RCC 7860 (cell line): Measurements from ENCODE around the gene SQOR.

Experiments used
- DNase-seq: peaks from one replicate; pipeline ENCODE4 v3.0.0-alpha.2; 2015; ENCODE audit warnings: low spot score
- FAIRE-seq: peaks from 2 replicates; lab custom pipeline; 2012; peaks lifted over from hg19 to GRCh38; lab: Jason Lieb, UNC

The SQOR gene

GRCh38 chr15:45630917-45631691, 3.7 kb upstream of the SQOR start:
- DNase-seq (peak; percentile 95), FAIRE-seq (peak; percentile 98)

DNA sequence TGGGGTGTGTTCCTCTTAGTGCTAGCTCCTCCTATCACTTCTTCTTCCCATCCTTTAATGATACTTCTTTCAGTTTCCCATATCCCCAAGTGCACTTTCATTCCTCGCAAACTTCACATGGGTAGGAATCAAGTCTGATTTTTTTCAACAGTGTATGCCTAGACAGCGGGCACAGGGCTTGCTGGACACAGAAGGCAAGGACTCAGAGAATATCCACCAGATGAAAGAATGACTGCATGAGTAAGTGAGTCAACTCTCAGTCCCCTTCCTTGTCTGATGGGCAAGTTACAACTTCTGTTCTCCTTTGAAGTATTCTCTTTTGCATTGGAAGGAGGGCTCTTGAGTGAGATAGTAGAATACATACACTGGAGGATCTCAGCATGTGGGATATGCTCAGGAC, 3.1 kb upstream of the SQOR start:
- FAIRE-seq = no peak
- peak; percentile 58 for DNase-seq

DNA sequence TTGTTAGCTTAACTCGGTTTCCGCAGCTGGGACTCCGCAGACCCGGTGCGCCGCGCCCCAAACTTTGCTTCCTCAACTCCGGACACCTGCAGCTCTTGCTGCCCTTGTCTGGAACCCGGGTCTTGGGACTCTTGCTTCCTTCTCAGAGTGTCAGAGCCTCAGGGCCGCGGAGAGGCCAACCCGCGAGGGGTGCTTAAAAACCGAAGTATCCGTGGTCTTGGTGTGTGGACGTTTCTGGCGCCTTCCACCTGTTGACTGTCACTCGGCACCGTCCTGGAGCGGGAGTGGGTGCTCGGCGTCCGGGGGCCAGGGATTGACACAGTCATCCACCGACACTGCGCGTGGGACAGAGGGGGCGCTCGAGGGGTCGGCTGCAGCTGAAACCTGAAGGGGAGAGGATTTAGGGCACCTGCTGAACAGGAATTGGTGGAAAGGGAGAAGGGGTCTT, 386 bp downstream of the SQOR start:
- DNase-seq (peak; percentile 35), FAIRE-seq (no peak)

GRCh38 chr15:45635763-45636292, 999 bp downstream of the SQOR start:
- DNase-seq (no peak), FAIRE-seq (peak; percentile 4)

DNA sequence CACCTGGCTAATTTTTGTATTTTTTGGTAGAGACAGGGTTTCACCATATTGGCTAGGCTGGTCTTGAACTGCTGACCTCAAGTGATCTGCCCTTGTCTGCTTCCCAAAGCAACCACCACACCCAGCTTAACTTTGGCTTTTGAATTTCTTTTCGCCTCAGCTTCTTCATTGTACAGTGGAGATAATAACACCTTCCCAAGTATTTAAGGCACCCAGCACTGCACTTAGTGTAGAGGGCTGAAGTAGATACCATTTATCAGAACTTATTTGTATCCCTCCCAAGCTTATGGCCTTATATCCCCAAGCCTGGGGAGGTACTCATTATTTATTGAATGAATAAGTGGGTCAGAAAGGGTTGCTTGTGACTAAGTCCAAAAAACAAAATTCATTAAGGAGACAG, 2.3 kb downstream of the SQOR start:
- no peak for FAIRE-seq
- DNase-seq = no peak

- FAIRE-seq (no peak), DNase-seq (peak; percentile 63)
These were observed 2.8 kb downstream of the SQOR start for GRCh38 chr15:45637552-45638033.

DNA sequence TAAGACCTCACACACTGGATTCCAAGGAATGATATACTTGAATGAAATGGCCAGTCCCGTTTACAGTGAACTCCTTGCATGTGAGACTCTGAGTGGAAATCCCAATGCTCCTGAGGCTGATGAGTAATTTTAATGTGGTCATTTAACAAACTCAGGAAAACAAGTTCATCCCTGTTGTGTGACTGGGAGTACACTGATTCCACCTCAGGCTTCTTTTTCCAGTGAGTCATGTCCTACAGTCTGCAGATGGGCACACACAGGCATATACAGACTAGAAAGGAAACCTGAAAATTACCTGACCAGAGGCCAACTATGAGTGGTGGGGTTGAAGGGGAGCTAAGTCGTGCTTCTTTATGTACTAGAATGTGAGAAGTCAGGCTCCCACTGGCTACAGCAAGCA, 5.8 kb downstream of the SQOR start:
- DNase-seq (peak; percentile 92), FAIRE-seq (peak; percentile 94)

- DNase-seq = peak; percentile 94
- FAIRE-seq = peak; percentile 98
These were observed 6.5 kb downstream of the SQOR start for GRCh38 chr15:45641374-45641781.

DNA sequence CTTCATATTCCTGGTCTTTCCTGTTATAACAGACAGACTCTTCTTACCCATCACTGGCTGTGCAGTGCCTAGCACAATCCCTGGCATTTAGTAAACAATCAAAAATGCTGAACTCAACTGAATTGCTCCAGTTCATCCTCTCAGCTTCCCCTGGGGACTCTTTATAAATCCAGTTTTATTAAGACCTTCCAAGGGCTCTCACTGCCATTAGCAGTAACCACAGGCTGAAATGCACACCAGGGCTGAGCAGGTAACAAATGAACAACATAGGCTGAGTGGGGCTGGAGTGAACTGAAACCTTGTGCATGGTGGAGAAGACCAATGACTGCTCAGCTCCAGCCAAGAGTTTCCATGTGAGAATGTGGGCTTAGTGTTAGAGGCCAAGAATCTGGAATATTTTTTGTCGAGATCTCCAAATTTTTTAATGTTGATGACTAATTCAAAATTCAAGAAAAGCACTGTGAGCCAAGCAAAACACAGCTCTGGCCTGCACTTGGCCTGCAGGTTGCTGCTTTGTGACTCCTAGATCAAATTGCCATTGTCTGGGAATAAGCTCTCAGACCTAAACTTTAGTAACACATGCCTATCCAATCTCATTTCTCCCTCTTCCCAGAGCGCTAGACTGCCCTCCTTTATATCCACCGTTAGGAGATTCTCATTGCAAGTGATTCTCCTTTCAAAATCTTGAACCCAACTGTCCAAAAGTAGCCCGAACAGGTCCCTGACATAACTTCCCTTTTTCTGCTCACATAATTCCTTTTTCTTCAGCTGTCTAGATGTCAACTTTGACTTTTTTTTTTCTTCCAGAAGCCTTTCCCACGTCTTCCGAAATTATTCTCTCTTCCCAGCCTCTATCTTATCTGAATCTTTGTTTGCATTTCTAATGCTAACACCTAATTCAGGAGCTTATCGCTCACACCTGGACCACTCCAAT, 7.4 kb downstream of the SQOR start:
- FAIRE-seq (peak; percentile 56), DNase-seq (peak; percentile 44)

DNA sequence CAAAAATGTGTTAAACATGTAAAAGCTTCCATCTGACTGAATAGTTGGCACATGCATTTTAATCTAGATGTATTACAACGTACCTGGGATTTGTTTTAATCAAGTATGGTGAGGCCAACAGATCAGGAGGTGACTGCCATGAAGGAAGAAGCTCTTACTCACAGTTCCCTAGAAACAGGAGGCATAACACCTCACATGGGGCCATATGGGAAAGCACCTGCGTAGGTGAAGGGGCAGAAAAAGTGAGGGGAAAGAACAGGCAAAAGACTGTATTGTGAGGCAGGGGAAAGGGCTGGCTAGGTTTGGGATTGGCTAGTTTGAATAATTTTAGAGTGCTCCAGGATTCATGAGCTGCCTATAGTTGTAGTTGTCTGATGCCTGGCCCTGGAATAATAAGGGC, 9.6 kb downstream of the SQOR start:
- no peak for DNase-seq
- no peak for FAIRE-seq

DNA sequence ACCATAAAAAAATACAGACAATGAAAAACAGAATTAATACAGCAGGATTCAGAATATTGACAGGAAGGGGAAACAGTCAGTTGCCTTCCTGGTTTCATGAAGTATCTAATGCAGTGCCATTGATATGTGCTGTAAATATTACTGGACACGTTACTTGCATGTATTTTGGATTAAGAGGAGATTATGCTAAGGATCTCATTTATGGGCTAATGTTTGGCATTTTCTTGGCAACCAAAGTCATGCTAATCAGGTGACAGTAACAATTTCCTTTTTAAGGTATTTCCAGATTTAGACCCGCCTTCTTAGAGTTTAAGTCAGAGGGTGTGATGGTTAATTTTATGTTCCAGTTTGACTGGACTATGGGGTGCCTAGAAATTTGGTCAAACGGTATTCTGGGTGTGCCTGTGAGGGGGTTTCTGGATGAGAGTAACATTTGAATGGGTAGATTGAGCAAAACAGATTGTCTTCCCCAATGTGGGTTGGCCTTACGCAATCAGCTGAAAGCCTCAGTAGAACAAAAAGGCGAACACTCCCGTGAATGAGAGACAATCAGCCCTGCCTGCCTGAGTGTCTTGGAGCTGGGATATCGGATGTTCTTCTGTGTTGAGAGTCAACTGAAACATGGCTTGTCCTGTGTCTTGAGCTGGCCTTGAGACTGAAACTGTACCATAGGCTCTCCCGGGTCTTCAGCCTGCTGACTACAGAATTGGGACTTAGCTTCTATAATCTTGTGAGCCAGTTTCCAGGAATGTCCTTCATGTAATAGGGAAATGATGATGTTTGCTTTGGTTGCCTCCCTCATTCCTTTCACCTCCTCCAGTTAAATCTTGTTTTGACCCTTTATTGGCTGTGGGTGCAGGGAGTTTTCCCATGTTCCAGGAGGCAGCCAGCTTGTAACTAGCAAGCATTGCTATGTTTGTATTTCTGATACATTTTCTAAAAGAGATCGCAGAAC, 10.5 kb downstream of the SQOR start:
- FAIRE-seq = no peak
- peak; percentile 54 for DNase-seq

DNA sequence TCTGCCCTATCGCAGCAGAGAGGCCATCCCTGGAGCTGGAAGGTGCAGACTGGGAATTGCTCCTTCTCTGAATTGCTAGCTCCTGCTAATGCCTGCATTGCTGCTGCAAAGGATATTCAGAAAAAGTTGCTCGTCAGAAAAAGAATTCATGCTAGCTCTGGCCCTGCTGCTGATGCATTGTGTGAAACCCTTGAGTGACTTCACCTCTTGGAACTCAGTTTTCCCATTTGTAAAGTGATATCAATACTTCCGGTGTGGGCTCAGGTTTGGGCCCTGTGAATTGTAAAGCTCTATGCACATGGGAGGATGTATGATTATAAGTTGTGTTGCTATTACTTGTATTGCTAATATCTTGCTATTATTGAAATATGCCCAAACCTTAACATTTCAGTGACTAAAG, 11.4 kb downstream of the SQOR start:
- DNase-seq = peak; percentile 55
- peak; percentile 71 for FAIRE-seq

DNA sequence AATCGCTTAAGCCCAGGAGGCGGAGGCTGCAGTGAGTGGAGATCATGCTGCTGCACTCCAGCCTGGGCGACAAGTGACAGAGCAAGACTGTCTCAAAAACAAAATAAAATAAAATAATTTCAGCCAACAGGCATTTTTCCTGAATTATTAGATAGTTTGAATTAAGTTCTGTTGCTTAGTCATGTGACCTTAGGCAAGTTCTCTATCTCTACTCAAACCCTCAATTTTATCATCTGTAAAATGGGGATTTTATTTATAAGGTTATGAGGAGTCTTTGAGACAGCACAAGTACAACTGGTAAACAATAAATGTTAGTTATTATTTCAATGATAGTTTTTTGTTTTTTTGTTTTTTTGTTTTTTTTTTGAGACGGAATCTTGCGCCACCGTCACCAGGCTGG, 13.0 kb downstream of the SQOR start:
- no peak for FAIRE-seq
- no peak for DNase-seq

GRCh38 chr15:45648521-45649200, 13.8 kb downstream of the SQOR start:
- DNase-seq (peak; percentile 89), FAIRE-seq (peak; percentile 93)

- FAIRE-seq (peak; percentile 57), DNase-seq (peak; percentile 48)
These were observed 15.2 kb downstream of the SQOR start for GRCh38 chr15:45650007-45650406.

DNA sequence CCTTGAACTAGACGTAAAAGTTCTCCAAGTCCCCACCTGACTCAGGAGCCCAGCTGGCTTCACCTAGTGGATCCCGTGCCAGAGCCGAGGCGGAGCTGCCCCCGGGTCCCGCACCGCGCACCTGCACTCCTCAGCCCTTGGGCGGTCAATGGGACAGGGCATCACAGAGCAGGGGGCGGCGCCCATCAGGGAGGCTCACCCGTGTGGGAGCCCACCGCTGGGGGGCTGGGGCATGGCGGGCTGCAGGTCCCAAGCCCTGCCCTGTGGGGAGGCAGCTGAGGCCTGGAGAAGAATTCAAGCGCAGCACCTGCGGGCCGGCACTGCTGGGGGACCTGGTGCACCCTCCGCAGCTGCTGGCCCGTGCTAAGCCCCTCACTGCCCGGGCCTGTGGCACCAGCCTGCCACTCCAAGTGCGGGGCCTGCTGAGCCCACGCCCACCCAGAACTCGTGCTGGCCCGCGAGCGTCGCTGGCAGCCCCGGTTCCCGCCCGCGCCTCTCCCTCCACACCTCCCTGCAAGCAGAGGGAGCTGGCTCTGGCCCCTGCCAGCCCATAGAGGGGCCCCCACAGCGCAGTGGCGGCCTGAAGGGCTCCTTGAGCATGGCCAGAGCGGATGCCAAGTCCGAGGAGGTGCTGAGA, 16.2 kb downstream of the SQOR start:
- no peak for FAIRE-seq

GRCh38 chr15:45653702-45654424, 19.0 kb downstream of the SQOR start:
- DNase-seq = no peak
- FAIRE-seq = no peak

More for the DNA sequence above, 16.2 kb downstream of the SQOR start:
- DNase-seq = no peak

GRCh38 chr15:45654749-45655148, 19.9 kb downstream of the SQOR start:
- no peak for DNase-seq
- FAIRE-seq = no peak
